T-helper 1 cell treated with Interleukin-12 subunit alpha and Interleukin-12 subunit beta and Interleukin-4 antibody, amounts not matched to agents 30 μg/mL and 1 μg/mL, for 36 hours (primary cell): ENCODE results near the gene CCDC80.
"Not testable (repeated sequence)": the region's sequence is repeated elsewhere in the genome, so short reads cannot be mapped to it uniquely, and the experiment has no call there.

Experiments used
- H3K27ac Mint-ChIP-seq: one replicate; pipeline ENCODE4 v1.8.0; 2021; ENCODE audit warnings: mild to moderate bottlenecking, mixed read lengths
- H3K27me3 Mint-ChIP-seq: one replicate; pipeline ENCODE4 v1.8.0; 2021; ENCODE audit warnings: low read depth, mixed read lengths
- H3K36me3 Mint-ChIP-seq: one replicate; pipeline ENCODE4 v1.8.0; 2021; ENCODE audit warnings: low read depth, mixed read lengths
- H3K4me1 Mint-ChIP-seq: one replicate; pipeline ENCODE4 v1.8.0; 2021; ENCODE audit warnings: low read depth, mixed read lengths
- H3K4me3 Mint-ChIP-seq: one replicate; pipeline ENCODE4 v1.8.0; 2021; ENCODE audit warnings: mild to moderate bottlenecking, moderate library complexity, mixed read lengths
- H3K9me3 Mint-ChIP-seq: one replicate; pipeline ENCODE4 v1.8.0; 2021; ENCODE audit warnings: mixed read lengths

The CCDC80 gene

GRCh38 chr3:112675943-112676535, 35.1 kb upstream of the CCDC80 start:
- Mint-ChIP-seq H3K4me3 (peak overlapping the region; percentile 77), H3K4me1 (peaks cover 77% of the 10 kb centered on the region), H3K9me3 (no peaks in the 10 kb centered on the region), H3K36me3 (peaks cover 16% of the 10 kb centered on the region), H3K27ac (peak overlapping the region; percentile 95), H3K27me3 (no peaks in the 10 kb centered on the region)

GRCh38 chr3:112675349-112675748, 34.4 kb upstream of the CCDC80 start:
- H3K36me3 Mint-ChIP-seq: peaks cover 16% of the 10 kb centered on the region
- peak overlapping the region; percentile 76 for H3K27ac Mint-ChIP-seq
- H3K9me3 Mint-ChIP-seq: no peaks in the 10 kb centered on the region
- peaks cover 82% of the 10 kb centered on the region for H3K4me1 Mint-ChIP-seq
- peak overlapping the region; percentile 20 for H3K4me3 Mint-ChIP-seq
- no peaks in the 10 kb centered on the region for H3K27me3 Mint-ChIP-seq

GRCh38 chr3:112672716-112673541, 32.0 kb upstream of the CCDC80 start:
- H3K4me3 Mint-ChIP-seq: peak overlapping the region; percentile 19
- H3K27ac Mint-ChIP-seq: peak overlapping the region; percentile 87
- no peaks in the 10 kb centered on the region for H3K27me3 Mint-ChIP-seq
- H3K36me3 Mint-ChIP-seq: peaks cover 13% of the 10 kb centered on the region
- H3K4me1 Mint-ChIP-seq: peaks cover 80% of the 10 kb centered on the region
- H3K9me3 Mint-ChIP-seq: no peaks in the 10 kb centered on the region

GRCh38 chr3:112671930-112672715, 31.2 kb upstream of the CCDC80 start:
- Mint-ChIP-seq H3K27me3 (peaks cover 7% of the 10 kb centered on the region), H3K4me3 (peak overlapping the region; percentile 19), H3K36me3 (peaks cover 16% of the 10 kb centered on the region), H3K27ac (peak overlapping the region; percentile 87), H3K4me1 (peaks cover 82% of the 10 kb centered on the region), H3K9me3 (peaks cover 6% of the 10 kb centered on the region)

- peaks cover 12% of the 10 kb centered on the region for H3K36me3 Mint-ChIP-seq
- H3K9me3 Mint-ChIP-seq: peaks cover 9% of the 10 kb centered on the region
- H3K4me1 Mint-ChIP-seq: peaks cover 70% of the 10 kb centered on the region
- H3K27ac Mint-ChIP-seq: peak overlapping the region; percentile 89
- peak overlapping the region; percentile 31 for H3K4me3 Mint-ChIP-seq
- H3K27me3 Mint-ChIP-seq: peaks cover 10% of the 10 kb centered on the region
Measured at GRCh38 chr3:112670824-112671223, 29.9 kb upstream of the CCDC80 start.

- Mint-ChIP-seq H3K27me3 (peaks cover 27% of the 10 kb centered on the region), H3K36me3 (peaks cover 11% of the 10 kb centered on the region), H3K9me3 (peaks cover 19% of the 10 kb centered on the region), H3K4me3 (no peak overlapping the region), H3K27ac (peak overlapping the region; percentile 43), H3K4me1 (peaks cover 42% of the 10 kb centered on the region)
Measured at GRCh38 chr3:112667599-112667998, 26.7 kb upstream of the CCDC80 start.

- Mint-ChIP-seq H3K36me3 (peaks cover 11% of the 10 kb centered on the region), H3K27me3 (peaks cover 36% of the 10 kb centered on the region), H3K4me1 (peaks cover 20% of the 10 kb centered on the region), H3K9me3 (peaks cover 27% of the 10 kb centered on the region)
- H3K27ac Mint-ChIP-seq, H3K4me3 Mint-ChIP-seq: not testable (repeated sequence)
Measured at GRCh38 chr3:112665009-112665408, 24.1 kb upstream of the CCDC80 start.

GRCh38 chr3:112656043-112656442, 15.1 kb upstream of the CCDC80 start:
- Mint-ChIP-seq H3K9me3 (peaks cover 4% of the 10 kb centered on the region), H3K36me3 (peaks cover 2% of the 10 kb centered on the region), H3K27ac (no peak overlapping the region), H3K27me3 (peaks cover 4% of the 10 kb centered on the region), H3K4me3 (no peak overlapping the region), H3K4me1 (no peaks in the 10 kb centered on the region)

GRCh38 chr3:112654979-112655378, 14.0 kb upstream of the CCDC80 start:
- peaks cover under 1% of the 10 kb centered on the region for H3K9me3 Mint-ChIP-seq
- peaks cover 3% of the 10 kb centered on the region for H3K4me1 Mint-ChIP-seq
- no peak overlapping the region for H3K4me3 Mint-ChIP-seq
- peaks cover 2% of the 10 kb centered on the region for H3K36me3 Mint-ChIP-seq
- H3K27ac Mint-ChIP-seq: no peak overlapping the region
- H3K27me3 Mint-ChIP-seq: peaks cover 4% of the 10 kb centered on the region

GRCh38 chr3:112654492-112654891, 13.5 kb upstream of the CCDC80 start:
- Mint-ChIP-seq H3K27me3 (peaks cover 4% of the 10 kb centered on the region), H3K27ac (no peak overlapping the region), H3K9me3 (no peaks in the 10 kb centered on the region), H3K36me3 (peaks cover 5% of the 10 kb centered on the region), H3K4me3 (no peak overlapping the region), H3K4me1 (peaks cover 7% of the 10 kb centered on the region)

GRCh38 chr3:112653881-112654300, 12.9 kb upstream of the CCDC80 start:
- Mint-ChIP-seq H3K27ac (no peak overlapping the region), H3K9me3 (peaks cover under 1% of the 10 kb centered on the region), H3K27me3 (peaks cover 4% of the 10 kb centered on the region), H3K36me3 (peaks cover 5% of the 10 kb centered on the region), H3K4me1 (peaks cover 12% of the 10 kb centered on the region), H3K4me3 (no peak overlapping the region)

- peaks cover 15% of the 10 kb centered on the region for H3K4me1 Mint-ChIP-seq
- no peak overlapping the region for H3K4me3 Mint-ChIP-seq
- no peak overlapping the region for H3K27ac Mint-ChIP-seq
- H3K27me3 Mint-ChIP-seq: peaks cover 4% of the 10 kb centered on the region
- H3K9me3 Mint-ChIP-seq: peaks cover 3% of the 10 kb centered on the region
- peaks cover 6% of the 10 kb centered on the region for H3K36me3 Mint-ChIP-seq
Measured at GRCh38 chr3:112653209-112653871, 12.4 kb upstream of the CCDC80 start.

GRCh38 chr3:112651516-112651915, 10.6 kb upstream of the CCDC80 start:
- Mint-ChIP-seq H3K4me3 (no peak overlapping the region), H3K4me1 (peaks cover 20% of the 10 kb centered on the region), H3K27ac (no peak overlapping the region), H3K9me3 (peaks cover 6% of the 10 kb centered on the region), H3K36me3 (peaks cover 6% of the 10 kb centered on the region), H3K27me3 (peaks cover 4% of the 10 kb centered on the region)

GRCh38 chr3:112651071-112651470, 10.1 kb upstream of the CCDC80 start:
- no peak overlapping the region for H3K4me3 Mint-ChIP-seq
- peaks cover 6% of the 10 kb centered on the region for H3K36me3 Mint-ChIP-seq
- H3K27ac Mint-ChIP-seq: no peak overlapping the region
- H3K9me3 Mint-ChIP-seq: peaks cover 6% of the 10 kb centered on the region
- H3K27me3 Mint-ChIP-seq: peaks cover 4% of the 10 kb centered on the region
- peaks cover 20% of the 10 kb centered on the region for H3K4me1 Mint-ChIP-seq
